SJCRH30 (cell line): ENCODE results near the gene FSTL5. TPM values are rescaled to one million over a fixed set of nuclear protein-coding genes. Genes with fewer than 3 reads are reported as not detected.
"Not testable (repeated sequence)": the region's sequence is repeated elsewhere in the genome, so short reads cannot be mapped to it uniquely, and the experiment has no call there.

Experiments
- DNase-seq, 2 experiments: peaks; one replicate each; pipeline ENCODE4 v3.0.0-alpha.2; 2015 to 2020
- H3K27ac ChIP-seq: fragments of 250-450 bp; sonication (Bioruptor Pico); 2 replicates; pipeline ENCODE4 v1.5.1; 2020; ENCODE audit warnings: mild to moderate bottlenecking, moderate library complexity
- H3K27me3 ChIP-seq: fragments of 250-450 bp; sonication (Bioruptor Pico); 2 replicates; pipeline ENCODE4 v1.5.1; 2020; ENCODE audit warnings: mild to moderate bottlenecking, moderate library complexity
- H3K36me3 ChIP-seq: fragments of 250-450 bp; sonication (Bioruptor Pico); 2 replicates; pipeline ENCODE4 v1.5.1; 2020; ENCODE audit warnings: mild to moderate bottlenecking, moderate library complexity
- H3K4me1 ChIP-seq: fragments of 250-450 bp; sonication (Bioruptor Pico); 2 replicates; pipeline ENCODE4 v1.5.1; 2020; ENCODE audit warnings: mild to moderate bottlenecking, moderate library complexity
- H3K4me3 ChIP-seq: fragments of 250-450 bp; sonication (Bioruptor Pico); 2 replicates; pipeline ENCODE4 v1.5.1; 2020; ENCODE audit warnings: mild to moderate bottlenecking, moderate library complexity
- H3K9me3 ChIP-seq: fragments of 250-450 bp; sonication (Bioruptor Pico); replicated peaks from 2 replicates; pipeline ENCODE4 v1.5.1; 2020; ENCODE audit warnings: mild to moderate bottlenecking, moderate library complexity
- total RNA-seq: library from RNA; depleted of rRNA; stranded (reverse); fragments of >200 nt; shearing (Covaris generic); gene quantifications from 2 replicates; pipeline ENCODE4 v1.2.3, GENCODE V29; 2014

Gene FSTL5
- total RNA-seq, 1 experiment from 2014 or later: 0.02 TPM

DNA sequence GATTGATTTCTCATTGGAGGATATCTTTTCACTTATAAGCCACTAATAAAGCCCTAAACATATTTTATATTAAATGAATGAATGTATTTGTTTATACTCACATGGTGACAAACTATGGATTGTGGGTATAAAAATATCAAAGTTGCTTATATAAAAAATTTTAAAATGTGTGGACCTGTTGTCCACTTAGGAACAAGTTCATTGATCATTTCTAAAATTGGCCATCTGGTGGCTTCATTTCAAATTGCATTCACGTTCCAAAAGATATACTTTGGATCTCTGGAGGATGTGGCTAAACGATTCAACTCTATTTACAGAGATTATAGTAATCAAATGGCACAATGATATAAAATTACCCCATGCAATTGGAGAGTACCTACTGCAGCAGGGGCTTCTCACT, 32.5 kb downstream of the FSTL5 start:
- Histone ChIP-seq H3K27ac (no peak overlapping the region), H3K27me3 (no peaks in the 10 kb centered on the region), H3K4me1 (no peaks in the 10 kb centered on the region), H3K36me3 (no peaks in the 10 kb centered on the region), H3K4me3 (no peak overlapping the region), H3K9me3 (no peaks in the 10 kb centered on the region)
- peak in 1 of 2 experiments; percentile 1 for DNase-seq

DNA sequence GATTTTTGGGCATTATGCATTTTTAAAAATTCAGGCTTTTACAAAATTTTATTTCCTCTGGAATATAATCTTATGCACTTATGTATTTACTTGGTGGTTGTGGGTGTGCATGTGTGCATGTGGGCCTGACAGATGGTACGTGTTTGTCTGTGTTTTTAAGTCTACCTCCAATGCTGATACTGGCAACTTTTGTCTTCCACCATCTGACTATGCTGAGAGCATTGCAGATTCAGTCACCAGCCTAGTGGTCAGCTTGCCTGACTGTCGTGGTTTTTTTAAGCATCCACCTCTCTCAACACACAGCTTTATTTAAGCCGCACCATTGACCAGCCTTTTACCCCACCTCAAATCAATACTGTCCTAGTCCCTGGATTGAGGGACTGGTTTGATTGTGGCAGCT, 37.1 kb downstream of the FSTL5 start:
- Histone ChIP-seq H3K4me3 (no peak overlapping the region), H3K27ac (no peak overlapping the region), H3K27me3 (no peaks in the 10 kb centered on the region), H3K9me3 (no peaks in the 10 kb centered on the region), H3K36me3 (no peaks in the 10 kb centered on the region), H3K4me1 (no peaks in the 10 kb centered on the region)
- DNase-seq: no peak

DNA sequence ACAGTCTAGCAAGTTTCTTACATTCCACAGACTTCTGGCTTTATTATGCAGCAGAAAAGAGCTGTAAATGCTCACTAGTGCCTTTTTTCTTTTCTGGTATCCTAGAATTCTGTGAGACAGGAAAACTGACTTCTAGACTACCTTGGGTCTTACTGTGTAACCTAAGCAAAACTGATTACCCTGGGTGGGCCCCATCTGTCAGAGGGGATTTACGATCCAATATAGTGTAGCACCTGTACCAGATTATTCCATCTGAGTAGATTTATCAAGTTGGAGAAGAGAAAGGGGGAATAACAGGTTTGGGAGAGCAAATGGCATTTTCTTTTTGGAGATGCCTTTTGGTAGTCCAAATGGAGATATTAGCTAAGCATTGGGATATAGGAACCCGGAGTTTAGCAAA, 46.7 kb downstream of the FSTL5 start:
- no peaks in the 10 kb centered on the region for H3K36me3 ChIP-seq
- no peak overlapping the region for H3K27ac ChIP-seq
- no peak for DNase-seq
- no peaks in the 10 kb centered on the region for H3K27me3 ChIP-seq
- no peaks in the 10 kb centered on the region for H3K9me3 ChIP-seq
- H3K4me1 ChIP-seq: no peaks in the 10 kb centered on the region
- H3K4me3 ChIP-seq: no peak overlapping the region

DNA sequence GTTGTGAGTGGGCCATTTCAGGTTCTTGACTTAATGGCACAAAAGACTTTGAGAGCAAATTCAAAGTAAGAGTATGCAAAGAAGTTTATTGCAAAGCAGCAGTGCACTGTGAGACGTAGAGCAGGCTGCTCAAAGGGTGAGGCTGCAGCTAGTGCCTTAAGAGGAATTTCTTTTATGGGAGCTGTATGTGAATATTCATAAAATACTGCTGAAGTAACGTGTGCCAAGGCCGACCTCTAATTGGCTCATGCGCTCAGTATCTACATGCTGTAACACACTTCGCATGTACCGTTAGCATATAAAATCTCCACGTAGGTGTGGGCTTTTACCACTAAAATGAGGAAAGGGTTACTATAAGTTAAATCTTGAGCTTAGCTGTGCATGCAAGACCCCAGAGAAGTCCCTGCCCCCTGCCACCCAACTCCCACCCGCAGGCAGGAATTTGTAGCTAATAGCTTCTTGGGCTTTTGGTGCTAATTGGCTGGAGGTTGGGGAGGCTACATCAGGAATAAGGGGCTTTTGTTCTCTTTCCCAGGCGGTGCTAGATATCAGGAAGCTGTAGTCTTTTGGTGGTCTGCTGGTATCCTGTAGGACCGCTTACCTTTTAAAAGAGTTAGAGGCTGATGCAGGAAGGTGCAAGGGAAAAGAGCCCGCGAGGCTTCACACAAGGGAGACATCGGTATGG, 47.6 kb downstream of the FSTL5 start:
- Histone ChIP-seq H3K27me3 (no peaks in the 10 kb centered on the region), H3K4me3 (no peak overlapping the region), H3K36me3 (no peaks in the 10 kb centered on the region), H3K4me1 (no peaks in the 10 kb centered on the region), H3K9me3 (no peaks in the 10 kb centered on the region), H3K27ac (no peak overlapping the region)
- no peak for DNase-seq

DNA sequence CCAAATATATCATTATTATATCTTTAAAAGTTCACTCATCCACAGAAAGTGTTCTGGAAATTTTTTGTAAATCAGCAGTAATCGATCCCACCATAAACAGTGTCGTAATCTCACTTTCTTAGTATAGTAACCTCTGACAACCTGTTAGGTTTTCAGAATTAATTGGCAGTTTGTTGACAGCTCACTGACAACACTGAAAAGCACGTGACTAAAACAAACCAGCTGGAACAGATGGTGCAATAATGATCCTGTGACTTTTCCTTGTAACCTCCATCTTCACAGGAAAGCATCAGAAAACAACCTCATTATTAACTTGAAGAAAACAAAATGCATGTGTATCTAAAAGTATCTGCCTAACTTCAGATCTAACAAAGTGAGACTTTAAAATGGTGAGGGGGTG, 48.5 kb downstream of the FSTL5 start:
- Histone ChIP-seq H3K27ac (no peak overlapping the region), H3K9me3 (no peaks in the 10 kb centered on the region), H3K4me3 (no peak overlapping the region), H3K4me1 (no peaks in the 10 kb centered on the region), H3K27me3 (no peaks in the 10 kb centered on the region), H3K36me3 (no peaks in the 10 kb centered on the region)
- DNase-seq: no peak

DNA sequence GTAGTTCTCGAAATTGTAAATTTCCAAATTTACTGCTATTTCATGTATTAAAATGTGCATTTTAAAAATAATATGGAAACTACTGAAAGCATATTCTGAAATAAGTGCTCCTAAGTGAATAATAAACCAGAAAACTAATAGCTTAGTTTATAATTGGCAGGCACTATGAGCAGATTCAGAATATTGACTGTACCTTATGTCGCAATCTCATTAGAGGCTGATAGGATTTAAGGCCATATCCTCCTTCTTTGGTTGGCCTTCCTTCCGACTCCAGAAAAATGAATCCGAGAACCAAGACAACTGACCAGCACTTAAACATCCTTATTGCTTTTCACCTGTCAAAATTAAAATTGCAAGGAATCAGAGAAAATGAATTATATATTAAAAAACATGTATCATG, 52.7 kb downstream of the FSTL5 start:
- no peaks in the 10 kb centered on the region for H3K36me3 ChIP-seq
- H3K27ac ChIP-seq: no peak overlapping the region
- no peaks in the 10 kb centered on the region for H3K27me3 ChIP-seq
- no peaks in the 10 kb centered on the region for H3K4me1 ChIP-seq
- DNase-seq: no peak
- H3K9me3 ChIP-seq: no peaks in the 10 kb centered on the region
- no peak overlapping the region for H3K4me3 ChIP-seq

DNA sequence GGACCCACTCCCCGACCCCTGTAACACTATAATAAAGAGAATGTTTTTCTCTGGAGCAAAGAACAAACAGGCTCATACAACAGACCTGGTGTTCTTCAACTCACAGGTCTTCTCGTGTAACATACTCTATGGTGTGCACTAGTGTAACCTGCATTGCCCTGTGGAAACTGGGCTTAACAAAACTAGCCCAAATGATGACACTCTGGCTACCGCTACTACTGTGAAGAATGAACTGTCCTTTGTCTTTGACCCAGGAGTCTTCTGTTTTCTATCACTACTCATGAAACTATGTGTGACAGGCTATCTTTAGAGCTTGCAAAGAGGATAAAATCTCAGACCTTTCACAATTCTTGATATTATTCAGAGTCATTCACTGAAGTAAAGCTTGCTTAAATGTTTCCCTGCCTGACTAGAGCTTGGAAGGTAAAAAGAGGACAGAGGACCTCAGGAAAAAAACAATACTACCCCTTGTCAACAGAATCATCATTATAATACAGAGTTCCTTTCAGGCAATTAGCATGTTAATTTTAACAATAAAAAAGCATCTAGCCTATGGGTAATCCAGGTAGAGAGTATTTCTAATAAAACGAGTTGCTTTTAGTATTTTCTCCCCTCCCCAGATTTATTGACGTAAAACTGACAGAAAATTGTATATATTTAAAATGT, 59.2 kb downstream of the FSTL5 start:
- no peak for DNase-seq
- Histone ChIP-seq H3K36me3 (no peaks in the 10 kb centered on the region), H3K27ac (no peak overlapping the region), H3K9me3 (no peaks in the 10 kb centered on the region), H3K4me3 (no peak overlapping the region), H3K27me3 (no peaks in the 10 kb centered on the region), H3K4me1 (no peaks in the 10 kb centered on the region)

DNA sequence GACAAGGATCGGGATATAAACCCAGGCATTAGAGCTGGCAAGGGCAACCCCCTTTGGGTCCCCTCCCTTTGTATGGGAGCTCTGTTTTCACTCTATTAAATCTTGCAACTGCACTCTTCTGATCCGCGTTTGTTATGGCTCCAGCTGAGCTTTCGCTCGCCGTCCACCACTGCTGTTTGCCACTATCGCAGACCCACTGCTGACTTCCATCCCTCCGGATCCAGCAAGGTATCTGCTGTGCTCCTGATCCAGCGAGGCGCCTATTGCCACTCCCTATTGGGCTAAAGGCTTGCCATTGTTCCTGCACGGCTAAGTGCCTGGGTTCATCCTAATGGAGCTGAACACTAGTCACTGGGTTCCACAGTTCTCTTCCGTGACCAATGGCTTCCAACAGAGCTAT, 59.9 kb downstream of the FSTL5 start:
- DNase-seq, H3K36me3 ChIP-seq, H3K27ac ChIP-seq, H3K4me3 ChIP-seq, H3K4me1 ChIP-seq, H3K9me3 ChIP-seq, H3K27me3 ChIP-seq: not testable (repeated sequence)

DNA sequence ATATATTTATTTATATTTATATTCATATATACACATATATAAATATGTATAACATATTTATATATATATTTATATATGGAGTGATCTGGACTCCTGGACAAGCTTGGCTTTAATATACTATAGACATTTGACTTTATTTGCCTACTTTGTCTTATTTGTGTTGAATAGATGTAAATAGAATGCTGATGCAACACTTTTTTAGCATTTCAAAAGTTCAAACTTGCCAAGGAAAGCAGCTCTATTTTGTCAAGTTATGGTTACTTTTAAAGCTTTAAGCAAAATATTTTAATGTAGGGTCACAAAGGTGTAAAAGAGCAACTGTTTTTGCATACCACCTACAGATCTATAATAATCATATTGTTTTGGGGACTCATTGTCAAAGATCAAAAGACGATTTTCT, 61.1 kb downstream of the FSTL5 start:
- H3K9me3 ChIP-seq: no peaks in the 10 kb centered on the region

DNA sequence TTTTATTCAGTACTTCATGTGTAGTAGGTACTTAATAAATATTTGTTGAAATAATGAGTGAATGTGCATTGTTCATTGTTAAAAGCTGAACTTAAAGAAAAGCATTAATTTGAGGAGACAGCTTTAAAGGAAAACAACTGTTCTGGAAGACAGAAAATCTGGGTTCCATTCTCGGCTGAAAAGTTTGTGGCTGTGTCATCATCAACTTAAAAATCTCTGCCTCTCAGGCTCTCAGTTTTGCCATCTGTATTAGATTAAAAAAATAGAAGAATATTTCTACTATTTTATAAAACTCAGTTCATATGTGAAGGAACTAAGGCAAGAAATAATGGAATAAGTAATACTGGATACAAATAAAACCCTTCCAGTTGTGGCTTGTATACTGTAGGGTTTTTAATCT, 62.5 kb downstream of the FSTL5 start:
- H3K36me3 ChIP-seq: no peaks in the 10 kb centered on the region
- H3K4me1 ChIP-seq: no peaks in the 10 kb centered on the region
- H3K4me3 ChIP-seq: no peak overlapping the region
- no peak for DNase-seq
- no peak overlapping the region for H3K27ac ChIP-seq
- no peaks in the 10 kb centered on the region for H3K9me3 ChIP-seq
- H3K27me3 ChIP-seq: no peaks in the 10 kb centered on the region

More for the DNA sequence above, 61.1 kb downstream of the FSTL5 start:
- H3K27ac ChIP-seq: no peak overlapping the region
- no peak overlapping the region for H3K4me3 ChIP-seq
- no peaks in the 10 kb centered on the region for H3K36me3 ChIP-seq
- no peak for DNase-seq
- H3K27me3 ChIP-seq: no peaks in the 10 kb centered on the region
- no peaks in the 10 kb centered on the region for H3K4me1 ChIP-seq

DNA sequence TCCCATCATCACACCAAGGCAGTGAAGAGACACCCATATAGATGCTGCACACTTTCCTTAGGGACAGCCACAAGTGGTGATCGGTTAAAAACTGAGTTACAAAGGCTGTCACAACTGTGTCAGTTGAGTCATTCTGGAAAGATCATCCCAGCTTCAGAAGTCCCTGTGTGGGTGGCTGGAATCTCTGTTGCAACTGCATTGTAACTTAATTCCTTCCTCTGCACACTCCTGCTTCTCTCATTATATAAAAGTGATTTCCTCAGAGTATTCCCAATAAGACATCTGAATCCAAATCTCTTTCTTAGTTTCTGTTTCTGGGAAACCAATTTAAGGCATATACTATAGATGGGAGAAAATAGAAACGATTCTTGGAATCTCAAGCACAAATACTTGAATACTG, 88.1 kb downstream of the FSTL5 start:
- Histone ChIP-seq H3K9me3 (no peaks in the 10 kb centered on the region), H3K36me3 (no peaks in the 10 kb centered on the region), H3K4me1 (peaks cover 3% of the 10 kb centered on the region; the same call in 1 of the 2 replicates), H3K4me3 (no peak overlapping the region), H3K27me3 (no peaks in the 10 kb centered on the region), H3K27ac (peak overlapping the region; percentile 8; the same call in 1 of the 2 replicates)
- DNase-seq: no peak

DNA sequence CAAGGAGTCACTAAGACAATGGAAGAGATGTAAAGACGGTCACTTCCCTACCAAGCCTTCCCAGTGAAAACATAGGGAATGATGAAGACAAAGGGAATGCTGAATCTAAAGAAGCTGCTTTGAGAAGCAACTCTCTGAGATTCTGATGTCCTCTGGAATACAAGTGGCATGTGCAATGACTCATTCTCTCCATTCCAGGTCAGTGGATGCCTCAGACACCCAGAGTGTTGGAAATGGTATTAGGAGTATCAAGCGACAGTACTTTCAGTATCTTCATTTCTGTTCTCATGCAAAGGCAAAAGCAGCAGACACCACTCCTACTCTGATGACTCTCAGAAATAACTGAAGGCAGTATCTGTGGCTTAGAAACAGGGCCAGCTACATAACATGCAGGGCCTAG, 102.6 kb downstream of the FSTL5 start:
- Histone ChIP-seq H3K27me3 (no peaks in the 10 kb centered on the region), H3K4me1 (no peaks in the 10 kb centered on the region), H3K4me3 (no peak overlapping the region), H3K36me3 (no peaks in the 10 kb centered on the region), H3K27ac (no peak overlapping the region), H3K9me3 (no peaks in the 10 kb centered on the region)
- no peak for DNase-seq

DNA sequence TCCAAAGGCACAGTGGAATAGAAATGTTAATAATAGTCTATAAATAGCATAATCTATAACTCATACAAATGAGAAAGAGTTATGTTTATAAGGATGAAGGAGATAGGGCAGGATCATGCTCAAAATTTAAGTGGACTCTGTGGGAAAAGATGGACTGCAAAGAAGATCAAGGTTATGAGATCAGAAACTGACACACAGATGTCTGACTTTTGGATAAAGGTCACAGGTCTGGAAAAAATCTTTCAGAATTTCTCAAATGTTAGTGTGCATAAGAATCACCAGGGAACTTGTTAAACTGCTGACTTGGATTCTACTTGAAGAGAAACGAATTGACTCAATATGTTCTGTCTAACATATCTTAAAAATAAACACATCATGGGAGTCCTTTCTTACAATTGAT, 104.1 kb downstream of the FSTL5 start:
- H3K27me3 ChIP-seq: no peaks in the 10 kb centered on the region
- H3K4me3 ChIP-seq: no peak overlapping the region

DNA sequence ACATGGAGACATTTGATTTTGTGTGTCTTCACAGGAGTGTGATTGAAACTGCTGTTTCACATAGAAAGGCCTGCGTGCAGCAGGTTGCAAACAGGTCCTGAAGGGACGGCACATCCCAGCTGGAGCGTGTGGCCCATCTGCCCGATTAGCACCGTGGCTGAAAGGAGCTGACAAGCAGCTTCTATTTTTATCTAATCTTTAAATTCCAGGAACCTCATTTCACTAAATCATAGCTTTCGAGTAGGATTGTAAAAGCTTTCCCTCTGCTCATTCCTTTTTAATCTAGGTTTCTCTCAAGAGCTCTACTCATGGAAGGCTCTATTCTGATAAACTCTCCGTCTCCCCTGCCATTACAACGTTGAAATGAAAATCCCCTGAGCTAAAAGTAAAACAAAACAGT, 106.8 kb downstream of the FSTL5 start:
- no peak overlapping the region for H3K4me3 ChIP-seq
- no peaks in the 10 kb centered on the region for H3K4me1 ChIP-seq
- no peak for DNase-seq
- no peaks in the 10 kb centered on the region for H3K36me3 ChIP-seq
- no peaks in the 10 kb centered on the region for H3K9me3 ChIP-seq
- no peak overlapping the region for H3K27ac ChIP-seq
- no peaks in the 10 kb centered on the region for H3K27me3 ChIP-seq

More for the DNA sequence above, 104.1 kb downstream of the FSTL5 start:
- DNase-seq: no peak
- no peak overlapping the region for H3K27ac ChIP-seq
- H3K36me3 ChIP-seq: no peaks in the 10 kb centered on the region
- H3K4me1 ChIP-seq: no peaks in the 10 kb centered on the region
- H3K9me3 ChIP-seq: no peaks in the 10 kb centered on the region

DNA sequence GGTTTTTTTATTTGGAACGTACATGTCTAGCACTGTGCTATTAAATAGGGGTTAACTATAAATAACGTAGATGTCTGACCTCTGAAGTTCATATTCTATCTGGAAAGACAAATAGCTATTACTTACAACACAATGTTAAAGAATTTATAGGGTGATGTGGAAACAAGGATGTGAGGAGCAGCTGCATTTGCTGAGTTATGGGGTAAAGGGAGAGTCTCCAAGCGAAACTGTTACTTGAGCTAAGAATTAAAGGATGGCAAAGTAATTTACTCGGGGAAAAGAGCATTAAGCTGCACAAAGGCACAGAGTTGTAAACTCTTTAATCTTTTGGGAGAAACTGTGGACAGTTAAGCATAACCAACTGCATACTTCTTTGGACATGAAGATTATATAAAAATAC, 117.7 kb downstream of the FSTL5 start:
- H3K27me3 ChIP-seq: no peaks in the 10 kb centered on the region
- no peaks in the 10 kb centered on the region for H3K9me3 ChIP-seq
- no peak for DNase-seq
- no peaks in the 10 kb centered on the region for H3K4me1 ChIP-seq
- H3K27ac ChIP-seq: no peak overlapping the region
- H3K4me3 ChIP-seq: no peak overlapping the region
- no peaks in the 10 kb centered on the region for H3K36me3 ChIP-seq

DNA sequence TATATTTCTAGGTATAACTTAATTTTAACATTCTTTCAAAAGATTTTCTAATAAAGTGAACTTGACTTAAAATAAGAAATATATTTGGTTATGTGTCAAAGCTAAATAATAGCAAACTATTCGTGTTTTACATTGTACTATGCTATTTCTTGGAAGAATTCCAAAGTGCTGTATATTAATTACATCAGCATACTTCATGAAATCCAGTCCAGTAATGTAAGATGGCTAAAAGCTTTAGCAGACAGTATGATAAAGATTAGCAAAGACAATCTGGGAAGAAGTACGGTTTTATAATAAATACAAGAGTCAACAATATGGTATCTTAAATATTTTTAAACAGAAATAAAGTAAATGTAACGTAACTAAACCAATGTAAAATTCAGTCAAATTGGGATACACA, 125.7 kb downstream of the FSTL5 start:
- Histone ChIP-seq H3K4me3 (no peak overlapping the region), H3K27ac (no peak overlapping the region), H3K27me3 (no peaks in the 10 kb centered on the region), H3K9me3 (no peaks in the 10 kb centered on the region), H3K36me3 (no peaks in the 10 kb centered on the region), H3K4me1 (no peaks in the 10 kb centered on the region)
- DNase-seq: no peak
